Renal cortical epithelial cell (primary cell): ENCODE results near the gene VOPP1. TPM values are rescaled to one million over a fixed set of nuclear protein-coding genes. Genes with fewer than 3 reads are reported as not detected.

Experiments
- DNase-seq: peaks from one replicate; pipeline ENCODE4 v3.0.0-alpha.2; 2011; ENCODE audit warnings: low read depth
- total RNA-seq: library from RNA; depleted of rRNA; stranded (reverse); fragments of >200 nt; gene quantifications from 2 replicates; pipeline ENCODE4 v1.2.3, GENCODE V29; 2014

The VOPP1 gene
- total RNA-seq, 1 donor from 2014 or later: 170 TPM

- no peak for DNase-seq
These were observed 102.6 kb downstream of the VOPP1 start for GRCh38 chr7:55469721-55470120.

GRCh38 chr7:55469271-55469681 lies 103.0 kb downstream of the VOPP1 start:
- DNase-seq: no peak

- DNase-seq: no peak
These were observed 103.8 kb downstream of the VOPP1 start for GRCh38 chr7:55468495-55468894.

GRCh38 chr7:55467047-55467593 lies 105.2 kb downstream of the VOPP1 start:
- no peak for DNase-seq

GRCh38 chr7:55465691-55466090 lies 106.6 kb downstream of the VOPP1 start:
- DNase-seq: no peak

- DNase-seq: no peak
These were observed 107.9 kb downstream of the VOPP1 start for GRCh38 chr7:55464422-55464821.

GRCh38 chr7:55463686-55464262 lies 108.5 kb downstream of the VOPP1 start:
- DNase-seq: no peak

GRCh38 chr7:55458351-55458750 lies 114.0 kb downstream of the VOPP1 start:
- DNase-seq: no peak

GRCh38 chr7:55457801-55458200 lies 114.5 kb downstream of the VOPP1 start:
- DNase-seq: no peak

- no peak for DNase-seq
These were observed 119.3 kb downstream of the VOPP1 start for GRCh38 chr7:55452971-55453370.

GRCh38 chr7:55449992-55450535 lies 122.2 kb downstream of the VOPP1 start:
- DNase-seq: no peak

- no peak for DNase-seq
These were observed 122.9 kb downstream of the VOPP1 start for GRCh38 chr7:55449205-55449991.

- DNase-seq: no peak
These were observed 123.8 kb downstream of the VOPP1 start for GRCh38 chr7:55448526-55448925.

GRCh38 chr7:55444786-55445185 lies 127.5 kb downstream of the VOPP1 start:
- no peak for DNase-seq

GRCh38 chr7:55441774-55442522 lies 130.4 kb downstream of the VOPP1 start:
- peak; percentile 56 for DNase-seq

GRCh38 chr7:55441002-55441401 lies 131.3 kb downstream of the VOPP1 start:
- DNase-seq: no peak

- DNase-seq: no peak
These were observed 132.1 kb downstream of the VOPP1 start for GRCh38 chr7:55440040-55440690.

GRCh38 chr7:55439627-55440026 lies 132.7 kb downstream of the VOPP1 start:
- no peak for DNase-seq

- no peak for DNase-seq
These were observed 133.4 kb downstream of the VOPP1 start for GRCh38 chr7:55438757-55439525.

GRCh38 chr7:55438085-55438756 lies 134.1 kb downstream of the VOPP1 start:
- DNase-seq: no peak
